Measurements from ENCODE around the gene TMEM184B. TPM values are rescaled to one million over a fixed set of nuclear protein-coding genes. Genes with fewer than 3 reads are reported as not detected.

Gene TMEM184B
- total RNA-seq, 4 donors from 2014 or later, result 25.4 to 40.7 (median 31.2) TPM

- ATAC-seq (no peak), DNase-seq (no peak)
- H3K9me3 ChIP-seq, result no peaks in the 10 kb centered on the region
- peaks cover 0 to 44% of the 10 kb centered on the region in 2 donors for H3K36me3 ChIP-seq
- peaks cover 28 to 38% of the 10 kb centered on the region in 2 donors for H3K4me1 ChIP-seq
- in situ Hi-C loops (cut with MboI; ENCODE audit: low sequenced_read_pairs in 4 of 4) (loop anchor here in 2 of 4 donors (10.0 to 25.0 kb wide), 2 partner anchors 116 to 119 kb away; partner anchors contain the start of gene BAIAP2L2 (in 2 of the 2)), intact Hi-C loops (cut with DNase I; ENCODE audit: low total_unique reads) (loop anchor here (5.0 kb wide), 1 partner anchor 1266 kb away; no protein-coding TSS in a partner anchor)
- no peaks in the 10 kb centered on the region for H3K27me3 ChIP-seq
- H3K27ac ChIP-seq, result peak overlapping the region; percentile 5 to 66 (median 60)
- TF ChIP-seq POLR2A (IDR thresholded peaks at IDR 0.05), result no peak
- TF ChIP-seq CTCF (IDR thresholded peaks at IDR 0.05 in 4 of 5, conservative IDR thresholded peaks at IDR 0.05 in 1 of 5), result no peak
- no peak overlapping the region for H3K4me3 ChIP-seq
Measured at GRCh38 chr22:38230916-38231315, 41.9 kb downstream of the TMEM184B start.

GRCh38 chr22:38230108-38230825 lies 42.5 kb downstream of the TMEM184B start:
- no peaks in the 10 kb centered on the region for H3K27me3 ChIP-seq
- H3K36me3 ChIP-seq, result peaks cover 0 to 51% of the 10 kb centered on the region in 2 donors
- DNase-seq, result no peak
- no peaks in the 10 kb centered on the region for H3K9me3 ChIP-seq
- H3K27ac ChIP-seq, result peak overlapping the region; percentile 5 to 66 (median 60)
- H3K4me3 ChIP-seq, result no peak overlapping the region
- H3K4me1 ChIP-seq, result peaks cover 28 to 38% of the 10 kb centered on the region in 2 donors
- intact Hi-C loops (cut with DNase I; ENCODE audit: low total_unique reads) (loop anchor here (5.0 kb wide), 1 partner anchor 1267 kb away; no protein-coding TSS in a partner anchor), in situ Hi-C loops (cut with MboI; ENCODE audit: low sequenced_read_pairs in 4 of 4) (loop anchor here in 2 of 4 donors (10.0 to 25.0 kb wide), 2 partner anchors 115 to 118 kb away; partner anchors contain the start of gene BAIAP2L2 (in 2 of the 2))
- TF ChIP-seq CTCF (IDR thresholded peaks at IDR 0.05 in 4 of 5, conservative IDR thresholded peaks at IDR 0.05 in 1 of 5) (peak in 3 of 5 experiments; percentile 29 to 34 (median 31)), POLR2A (IDR thresholded peaks at IDR 0.05) (no peak)
- peak in 1 of 2 donors; percentile 16 for ATAC-seq

- H3K27me3 ChIP-seq, result no peaks in the 10 kb centered on the region
- no peaks in the 10 kb centered on the region for H3K9me3 ChIP-seq
- H3K4me1 ChIP-seq, result peaks cover 26% of the 10 kb centered on the region in 2 donors
- TF ChIP-seq CTCF (IDR thresholded peaks at IDR 0.05 in 4 of 5, conservative IDR thresholded peaks at IDR 0.05 in 1 of 5), result no peak
- TF ChIP-seq POLR2A (IDR thresholded peaks at IDR 0.05), result no peak
- intact Hi-C loops (cut with DNase I; ENCODE audit: low total_unique reads) (no loop called here), in situ Hi-C loops (cut with MboI; ENCODE audit: low sequenced_read_pairs in 4 of 4) (loop anchor here in 1 of 4 donors (25.0 kb wide), 1 partner anchor 117 kb away; the partner anchor contains the start of gene BAIAP2L2)
- peaks cover 0 to 55% of the 10 kb centered on the region in 2 donors for H3K36me3 ChIP-seq
- no peak overlapping the region for H3K4me3 ChIP-seq
- H3K27ac ChIP-seq, result peak overlapping the region; percentile 41 to 82 (median 72)
- ATAC-seq (peak; percentile 62 to 63), DNase-seq (peak in 1 of 2 donors; percentile 50)
Measured at GRCh38 chr22:38228873-38229740, 43.7 kb downstream of the TMEM184B start.

GRCh38 chr22:38228326-38228872 lies 44.4 kb downstream of the TMEM184B start:
- Histone ChIP-seq H3K27me3 (no peaks in the 10 kb centered on the region), H3K36me3 (peaks cover 0 to 62% of the 10 kb centered on the region in 2 donors), H3K4me1 (peaks cover 19 to 20% of the 10 kb centered on the region in 2 donors), H3K4me3 (no peak overlapping the region), H3K9me3 (no peaks in the 10 kb centered on the region), H3K27ac (peak overlapping the region; percentile 41 to 82 (median 72))
- DNase-seq (no peak), ATAC-seq (no peak)
- in situ Hi-C loops (cut with MboI; ENCODE audit: low sequenced_read_pairs in 4 of 4) (loop anchor here in 1 of 4 donors (25.0 kb wide), 1 partner anchor 116 kb away; the partner anchor contains the start of gene BAIAP2L2), intact Hi-C loops (cut with DNase I; ENCODE audit: low total_unique reads) (no loop called here)
- TF ChIP-seq POLR2A (IDR thresholded peaks at IDR 0.05), result no peak
- no peak for TF ChIP-seq CTCF (IDR thresholded peaks at IDR 0.05 in 4 of 5, conservative IDR thresholded peaks at IDR 0.05 in 1 of 5)

Measured in gastrocnemius medialis (tissue), 4 donors.